GM21390 (cell line): ENCODE data around the gene AACS.

Experiments used
- ATAC-seq: cut with Tn5 transposase; IDR thresholded peaks from one replicate; pipeline ENCODE4 v1.9.1; 2021; ENCODE audit not compliant: unreplicated experiment

The AACS gene

GRCh38 chr12:125149160-125150108 is 84.2 kb downstream of the AACS start:
- peak; percentile 95 for ATAC-seq

GRCh38 chr12:125151284-125151683 is 86.0 kb downstream of the AACS start:
- ATAC-seq: no peak

- no peak for ATAC-seq
These were observed 87.2 kb downstream of the AACS start for GRCh38 chr12:125152463-125152862.

GRCh38 chr12:125155366-125155765 is 90.1 kb downstream of the AACS start:
- ATAC-seq: no peak

- no peak for ATAC-seq
These were observed 91.9 kb downstream of the AACS start for GRCh38 chr12:125157177-125157576.

GRCh38 chr12:125159702-125160101 is 94.5 kb downstream of the AACS start:
- ATAC-seq: no peak

GRCh38 chr12:125160281-125160955 is 95.2 kb downstream of the AACS start:
- no peak for ATAC-seq

GRCh38 chr12:125161712-125162022 is 96.4 kb downstream of the AACS start:
- ATAC-seq: no peak

GRCh38 chr12:125162489-125163028 is 97.3 kb downstream of the AACS start:
- no peak for ATAC-seq

GRCh38 chr12:125163148-125163547 is 97.9 kb downstream of the AACS start:
- ATAC-seq: no peak

- no peak for ATAC-seq
These were observed 99.3 kb downstream of the AACS start for GRCh38 chr12:125164541-125164940.

- ATAC-seq: no peak
These were observed 100.8 kb downstream of the AACS start for GRCh38 chr12:125166041-125166440.

- no peak for ATAC-seq
These were observed 102.4 kb downstream of the AACS start for GRCh38 chr12:125167658-125168057.

GRCh38 chr12:125169451-125169850 is 104.2 kb downstream of the AACS start:
- no peak for ATAC-seq

GRCh38 chr12:125169870-125170269 is 104.6 kb downstream of the AACS start:
- no peak for ATAC-seq

- ATAC-seq: no peak
These were observed 106.0 kb downstream of the AACS start for GRCh38 chr12:125171267-125171666.

GRCh38 chr12:125172231-125172850 is 107.1 kb downstream of the AACS start:
- ATAC-seq: no peak

GRCh38 chr12:125175576-125175975 is 110.3 kb downstream of the AACS start:
- ATAC-seq: no peak

GRCh38 chr12:125178222-125178621 is 113.0 kb downstream of the AACS start:
- no peak for ATAC-seq

- ATAC-seq: no peak
These were observed 114.9 kb downstream of the AACS start for GRCh38 chr12:125180144-125180543.

GRCh38 chr12:125181107-125181506 is 115.9 kb downstream of the AACS start:
- no peak for ATAC-seq
